GM18519 (cell line): Measurements from ENCODE around the gene CUX1.

Source experiments
- ATAC-seq: cut with Tn5 transposase; IDR thresholded peaks from one replicate; pipeline ENCODE4 v1.9.1; 2021; ENCODE audit warnings: mild to moderate bottlenecking, moderate library complexity; ENCODE audit not compliant: unreplicated experiment, low FRiP score

Gene CUX1

DNA sequence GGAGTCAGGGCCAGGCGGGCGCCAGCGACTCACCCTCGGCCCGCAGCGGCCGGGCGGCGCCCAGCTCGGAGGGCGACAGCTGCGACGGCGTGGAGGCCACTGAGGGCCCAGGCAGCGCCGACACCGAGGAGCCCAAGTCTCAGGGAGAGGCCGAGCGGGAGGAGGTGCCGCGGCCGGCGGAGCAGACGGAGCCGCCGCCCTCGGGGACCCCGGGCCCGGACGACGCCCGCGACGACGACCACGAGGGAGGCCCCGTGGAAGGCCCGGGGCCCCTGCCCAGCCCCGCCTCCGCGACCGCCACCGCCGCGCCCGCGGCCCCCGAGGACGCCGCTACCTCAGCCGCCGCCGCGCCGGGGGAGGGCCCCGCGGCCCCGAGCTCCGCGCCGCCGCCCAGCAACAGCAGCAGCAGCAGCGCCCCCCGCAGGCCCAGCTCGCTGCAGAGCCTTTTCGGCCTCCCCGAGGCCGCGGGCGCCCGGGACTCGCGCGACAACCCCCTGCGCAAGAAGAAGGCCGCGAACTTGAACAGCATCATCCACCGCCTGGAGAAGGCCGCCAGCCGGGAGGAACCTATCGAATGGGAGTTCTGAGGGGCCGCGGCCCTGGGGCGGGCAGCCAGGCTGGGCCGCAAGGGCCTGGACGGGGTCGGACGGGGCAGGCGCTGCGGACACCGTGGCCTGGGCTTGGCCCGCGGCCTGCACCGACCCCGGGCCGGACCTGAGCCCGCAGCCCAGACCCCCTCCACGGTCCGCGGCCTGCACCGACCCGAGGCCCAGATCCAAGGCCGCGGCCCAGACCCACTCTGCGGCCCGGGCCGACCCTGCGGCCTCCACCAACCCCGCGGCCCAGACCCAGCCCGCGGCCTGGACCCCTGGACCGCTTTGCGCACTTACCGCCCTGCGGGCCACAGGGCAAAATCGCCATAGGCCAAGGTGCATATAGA is 431.3 kb downstream of the CUX1 start:
- ATAC-seq: no peak

DNA sequence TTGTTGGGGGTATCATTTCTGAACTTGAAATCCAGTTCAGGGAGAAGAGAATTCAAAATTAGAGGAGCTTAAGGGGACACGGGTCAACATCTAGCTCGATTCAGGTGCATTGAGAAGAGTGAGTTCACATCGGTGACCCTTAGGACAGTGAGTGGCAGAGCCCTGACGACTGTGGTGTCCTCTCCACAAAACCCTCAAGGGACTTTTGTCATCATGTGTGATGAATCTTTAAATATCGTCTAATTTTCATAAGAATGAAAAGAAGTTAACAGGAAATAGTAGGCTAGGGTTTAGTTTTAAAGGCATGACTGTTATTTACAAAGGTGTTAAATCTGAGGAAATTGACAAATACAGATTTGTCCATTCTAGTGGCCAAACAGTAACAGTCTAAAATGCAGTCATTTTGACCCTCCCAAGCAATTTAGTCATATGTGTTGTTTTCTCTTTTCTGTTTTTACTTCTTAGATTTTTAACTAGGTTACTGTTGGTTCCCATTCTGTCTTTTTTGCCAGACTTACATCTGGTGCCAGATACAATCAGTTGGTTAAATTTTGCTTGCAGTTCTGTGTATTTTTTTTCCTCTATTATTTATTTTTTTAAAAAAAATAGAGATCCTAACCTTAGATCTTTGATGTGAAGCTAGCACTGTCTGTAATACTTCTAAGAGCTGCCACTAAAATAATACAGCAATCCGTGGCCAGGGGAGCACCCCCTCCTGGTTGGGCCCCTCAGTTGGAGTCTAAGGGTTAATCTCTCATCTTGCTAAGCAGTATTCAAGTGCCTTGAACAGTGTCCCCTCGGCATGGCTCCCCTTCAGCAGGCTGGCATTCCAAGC is 434.3 kb downstream of the CUX1 start:
- no peak for ATAC-seq

DNA sequence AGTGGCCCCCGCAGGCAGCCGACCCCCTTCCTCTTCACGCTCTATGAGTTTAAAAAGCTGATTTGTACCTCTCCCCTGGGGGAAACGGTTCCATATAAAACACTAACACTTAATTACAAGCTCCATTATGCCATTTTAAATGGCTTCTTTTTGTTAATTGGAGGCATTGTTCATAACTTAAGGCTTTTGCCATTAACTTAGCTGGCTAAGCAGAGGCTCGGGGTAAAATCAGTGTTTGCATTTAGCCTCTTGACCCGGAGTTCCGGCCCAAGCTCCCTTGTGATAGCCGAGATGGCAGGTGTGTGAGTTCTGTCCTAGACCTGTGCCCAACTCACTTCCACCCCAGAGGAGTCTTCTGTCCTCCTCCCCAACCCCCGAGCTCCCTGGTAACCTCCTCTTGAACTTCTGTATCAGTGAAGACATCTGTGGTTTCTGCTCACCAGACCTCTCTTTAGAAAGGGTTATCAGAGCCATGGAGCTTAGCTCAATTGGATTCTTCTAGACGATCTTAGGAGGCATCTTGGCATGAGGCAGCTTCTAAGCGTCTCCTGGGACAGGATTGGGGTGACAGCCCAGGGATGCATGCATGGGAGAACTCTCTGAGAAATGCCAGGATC is 435.0 kb downstream of the CUX1 start:
- no peak for ATAC-seq

DNA sequence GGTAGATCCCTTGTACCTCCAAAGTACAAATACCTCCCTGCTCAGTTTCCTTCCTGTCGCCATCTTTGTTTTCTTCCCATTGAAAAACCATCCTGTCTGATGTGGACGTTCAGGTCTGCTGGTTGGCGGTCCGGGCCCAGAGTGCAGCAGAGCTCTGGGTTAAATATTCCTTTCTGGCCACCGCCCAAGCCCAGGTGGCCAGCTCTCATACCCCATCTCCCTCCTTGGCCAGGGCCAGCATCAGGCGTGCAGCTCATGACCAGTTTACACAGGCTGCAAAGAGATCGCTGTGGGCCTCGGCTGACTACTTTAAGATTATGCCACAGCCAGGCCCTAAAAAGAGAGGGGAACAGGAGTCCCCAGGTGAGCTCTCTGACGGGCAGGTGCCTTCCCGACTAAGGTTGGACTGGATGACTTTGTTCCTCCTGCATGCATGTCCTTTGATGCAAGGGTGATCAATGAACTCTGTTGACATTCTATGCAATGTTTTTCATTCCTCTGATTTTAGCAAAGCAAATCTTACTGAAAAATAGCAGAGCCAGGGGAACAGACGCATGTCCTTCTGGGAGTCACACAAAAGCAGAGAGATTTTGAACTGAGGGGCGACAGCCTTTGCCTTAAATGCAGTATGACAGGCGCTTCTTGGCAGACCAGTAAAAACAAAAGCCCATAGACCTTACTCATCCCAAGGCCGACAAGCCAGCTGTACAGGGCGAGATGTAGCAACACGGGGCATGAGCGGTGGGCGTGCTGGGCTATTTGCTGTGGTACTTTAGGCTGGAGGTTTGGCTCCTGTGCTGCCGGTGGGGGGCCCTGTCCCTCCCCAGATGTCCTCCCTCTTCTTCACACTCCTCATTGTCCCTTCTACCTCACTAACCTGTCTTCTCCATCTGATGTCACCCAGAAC is 435.9 kb downstream of the CUX1 start:
- no peak for ATAC-seq

DNA sequence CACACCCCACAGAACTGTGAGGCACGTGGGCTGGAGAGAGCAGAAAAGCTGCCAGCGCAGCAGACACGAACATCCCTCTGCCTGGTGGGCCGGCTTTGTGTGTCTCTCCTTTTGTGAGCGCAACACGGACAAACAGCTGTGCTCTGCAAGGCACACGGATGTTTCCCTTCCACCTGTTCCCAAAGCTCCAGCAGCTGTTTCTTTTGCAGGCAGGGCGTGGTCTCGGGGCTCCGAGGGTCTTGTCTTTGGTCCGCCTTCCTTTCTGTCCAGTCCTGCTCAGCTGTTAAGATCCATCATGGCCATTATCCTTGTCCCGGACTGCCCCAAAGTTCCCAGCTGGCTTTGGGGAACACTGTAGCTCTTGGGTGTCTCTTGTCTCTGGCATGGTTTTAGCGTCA is 436.5 kb downstream of the CUX1 start:
- ATAC-seq: no peak

DNA sequence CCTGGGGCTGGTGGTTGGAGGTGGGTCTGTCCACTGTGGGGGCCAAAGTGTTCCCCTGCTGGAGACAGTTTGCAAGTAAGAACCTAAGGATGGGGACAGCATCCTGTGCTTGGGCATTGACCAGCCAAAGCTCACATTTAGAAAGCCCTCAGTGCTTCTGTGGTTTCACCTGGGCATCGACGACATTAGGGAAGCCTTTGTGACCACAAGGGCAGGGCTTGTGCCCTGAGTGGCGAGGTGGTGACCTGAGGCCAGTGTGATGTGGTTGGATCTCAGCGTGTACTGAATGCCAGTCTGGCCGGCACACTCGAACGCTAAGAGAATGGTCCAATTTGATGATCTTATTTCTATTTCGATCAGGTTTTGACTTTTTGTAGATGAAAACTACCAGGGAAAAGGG is 437.1 kb downstream of the CUX1 start:
- no peak for ATAC-seq

DNA sequence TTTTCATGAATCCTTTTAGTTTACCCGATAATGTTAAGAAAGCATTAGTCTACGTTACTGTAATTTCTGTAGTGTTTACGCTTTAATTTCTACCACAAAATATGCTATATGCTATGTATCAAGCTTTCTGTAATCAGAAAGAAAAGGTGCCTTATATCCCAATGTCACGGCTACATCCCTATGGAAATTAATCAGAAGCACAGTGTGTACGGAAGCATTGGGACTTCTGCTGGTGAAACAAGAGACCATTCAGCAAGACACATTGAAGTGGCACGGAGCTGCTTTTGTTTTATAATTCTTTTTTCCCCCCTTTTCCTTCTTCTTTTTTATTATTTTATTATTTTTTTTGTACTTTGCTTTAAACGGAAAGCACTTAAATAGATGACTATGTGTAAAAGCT is 438.1 kb downstream of the CUX1 start:
- ATAC-seq: no peak

DNA sequence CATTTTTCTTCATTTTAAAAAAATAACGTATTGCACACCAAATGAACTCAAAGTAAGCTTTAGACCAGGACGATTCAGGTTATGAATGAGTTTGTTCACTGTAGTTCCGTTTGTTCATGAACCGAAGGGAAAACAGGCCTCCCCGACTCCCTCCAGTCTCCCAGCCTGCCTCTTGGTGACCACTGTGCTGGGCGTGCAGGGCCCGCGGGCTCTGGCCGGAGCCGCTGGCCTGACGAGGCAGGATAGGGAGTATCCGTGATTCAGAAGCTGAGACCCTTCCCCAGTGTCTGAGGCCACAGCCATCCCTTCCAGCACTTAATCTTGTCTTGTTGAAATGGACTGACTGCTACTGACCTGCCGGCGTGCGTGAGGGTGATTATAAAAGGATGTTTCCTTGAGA is 438.5 kb downstream of the CUX1 start:
- ATAC-seq: no peak

DNA sequence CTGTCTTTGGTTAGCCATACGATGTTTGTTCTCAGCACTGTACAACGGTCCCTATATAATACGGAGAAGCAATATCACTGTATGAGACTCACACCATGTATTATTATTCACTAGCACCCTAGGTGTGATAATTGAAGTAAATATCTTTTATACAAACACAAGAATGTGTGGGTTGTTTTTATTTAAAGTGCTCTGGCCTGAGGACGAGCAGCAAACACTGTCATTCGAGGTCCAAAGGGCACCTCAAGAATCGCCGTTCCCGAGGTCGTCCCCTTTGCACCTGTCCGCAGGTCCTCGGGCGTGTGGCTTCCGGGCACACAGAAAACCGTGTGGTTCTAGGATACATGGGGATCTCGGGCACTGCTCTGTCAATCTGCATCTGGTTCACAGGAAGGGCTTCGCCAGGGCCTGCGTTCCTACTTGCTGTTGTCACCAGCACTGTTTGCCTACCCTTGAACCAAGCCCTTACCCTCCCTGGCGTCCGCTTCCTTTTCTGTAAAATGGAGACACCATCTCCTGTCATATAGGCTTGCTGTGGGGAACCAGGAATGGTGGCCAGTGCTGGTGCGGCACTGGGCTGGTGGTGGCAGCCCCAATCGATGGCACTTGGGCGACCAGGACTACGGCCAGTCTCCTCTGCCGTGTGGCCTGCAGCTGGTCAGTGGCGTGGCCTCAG is 440.8 kb downstream of the CUX1 start:
- ATAC-seq: no peak

DNA sequence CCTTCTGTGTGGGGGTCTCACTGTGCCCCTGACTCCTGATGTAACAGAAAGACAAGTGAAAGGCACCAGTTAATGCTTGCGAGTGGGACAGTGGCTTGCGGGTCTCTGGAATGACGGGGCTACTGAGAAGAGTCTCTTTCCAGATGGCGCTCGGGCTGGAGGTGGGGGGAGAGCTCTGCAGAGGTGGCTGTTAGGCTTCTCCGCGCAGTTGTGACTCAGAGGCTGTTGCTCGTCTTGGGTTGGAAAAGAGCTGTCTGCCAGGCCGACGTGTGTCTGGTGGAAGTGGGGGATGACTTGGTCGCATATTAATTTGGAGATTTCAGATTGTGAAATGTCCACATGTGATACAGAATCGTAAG is 441.3 kb downstream of the CUX1 start:
- ATAC-seq: no peak

DNA sequence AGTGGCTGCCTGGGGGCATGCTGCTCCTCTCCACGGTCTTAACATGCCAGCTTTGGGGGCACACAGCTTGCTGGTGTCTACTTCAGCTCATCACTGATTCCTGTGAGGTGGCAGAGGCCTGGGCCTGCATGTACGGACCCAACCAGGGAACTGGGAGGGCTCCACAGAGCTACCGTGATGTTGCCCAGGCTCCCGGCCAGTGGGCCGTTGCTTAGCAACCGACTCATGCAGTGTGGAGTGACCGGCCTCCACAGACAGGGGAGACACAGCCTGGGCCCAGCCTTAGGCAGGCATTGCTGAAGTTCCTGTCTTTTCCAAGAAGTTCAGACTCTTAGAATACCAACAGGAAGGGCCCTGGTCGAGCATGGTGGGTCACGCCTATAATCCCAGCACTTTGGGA is 443.4 kb downstream of the CUX1 start:
- no peak for ATAC-seq

DNA sequence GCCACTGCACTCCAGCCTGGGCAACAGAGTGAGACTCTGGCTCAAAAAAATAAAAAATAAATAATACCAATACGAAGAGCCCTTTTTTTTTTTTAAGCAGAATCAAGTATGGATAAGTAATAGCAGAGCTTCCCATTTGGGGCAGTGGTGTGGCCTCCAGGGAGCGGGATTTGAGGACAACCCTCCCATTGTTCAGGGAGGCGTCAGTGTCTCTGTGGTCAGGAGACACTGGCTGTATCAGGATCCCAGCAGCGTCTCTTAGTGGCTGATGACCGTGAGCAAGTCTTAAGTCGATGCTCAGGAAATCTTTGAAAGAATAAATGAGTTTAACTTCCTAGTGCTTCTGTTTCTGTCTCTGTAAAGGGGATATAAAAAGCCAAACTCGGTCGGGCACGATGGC is 444.0 kb downstream of the CUX1 start:
- no peak for ATAC-seq

DNA sequence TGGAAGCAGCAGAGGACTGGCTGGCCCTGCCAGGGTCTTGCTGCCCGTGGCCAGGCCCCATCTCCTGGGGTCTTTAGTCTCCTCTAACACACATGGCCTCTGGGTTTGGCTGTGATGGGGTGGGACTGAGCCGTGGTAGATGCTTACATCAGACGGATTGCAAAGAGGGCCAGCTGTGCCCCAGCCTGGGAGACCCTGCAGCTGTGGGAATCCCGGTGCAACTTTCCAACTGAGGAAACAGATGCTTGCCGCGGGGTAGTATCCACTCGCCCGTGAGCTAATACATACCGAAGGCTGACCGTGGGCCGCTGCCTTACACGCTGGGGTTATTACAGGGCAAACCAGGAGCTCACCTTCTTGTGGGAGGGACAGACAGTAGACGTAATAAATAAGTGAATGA is 445.1 kb downstream of the CUX1 start:
- ATAC-seq: no peak

DNA sequence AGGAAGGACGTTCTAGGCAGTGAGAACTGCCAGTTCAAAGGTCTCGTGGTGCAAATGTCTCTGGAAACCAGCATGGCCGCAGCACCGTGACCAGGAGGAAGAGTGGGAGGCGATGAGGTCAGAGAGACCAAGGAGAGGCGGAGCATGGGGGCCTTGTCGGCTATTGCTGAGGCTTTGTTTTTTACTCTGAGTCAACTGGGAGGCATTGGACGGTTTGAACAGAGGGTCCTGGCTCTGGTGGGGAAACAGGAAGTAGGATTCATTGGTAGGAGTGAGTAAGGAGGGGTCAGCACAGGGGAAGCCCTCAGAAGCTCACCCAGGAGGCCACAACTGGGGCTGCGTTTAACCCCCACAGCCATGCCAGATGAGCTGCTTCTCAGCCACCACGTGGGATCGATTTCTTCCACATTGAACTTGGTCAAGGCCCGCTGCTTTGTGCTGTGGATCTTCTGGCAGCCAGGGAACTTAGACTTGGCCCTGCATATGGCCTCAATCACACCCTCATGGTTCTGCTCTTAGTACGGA is 447.0 kb downstream of the CUX1 start:
- no peak for ATAC-seq

DNA sequence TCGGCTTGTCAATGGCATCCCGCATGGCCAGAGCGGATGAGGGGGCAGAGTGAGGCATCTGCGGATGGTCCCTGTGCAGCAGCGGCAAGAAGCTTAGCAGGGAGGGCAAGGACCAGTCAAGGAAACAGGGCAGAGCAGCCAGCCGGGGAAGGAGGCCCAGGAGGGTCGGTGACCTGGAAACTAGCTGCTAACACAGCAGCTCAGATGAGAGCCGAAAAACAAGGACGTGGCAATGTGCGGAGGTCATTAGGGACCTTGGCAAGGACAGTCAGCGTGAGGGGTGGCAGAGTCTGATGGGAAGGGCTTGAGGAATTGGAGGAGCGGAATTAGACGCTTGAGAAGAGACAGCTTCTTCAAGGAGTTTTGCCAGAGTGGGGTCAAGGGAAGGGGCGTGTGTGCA is 449.1 kb downstream of the CUX1 start:
- no peak for ATAC-seq

DNA sequence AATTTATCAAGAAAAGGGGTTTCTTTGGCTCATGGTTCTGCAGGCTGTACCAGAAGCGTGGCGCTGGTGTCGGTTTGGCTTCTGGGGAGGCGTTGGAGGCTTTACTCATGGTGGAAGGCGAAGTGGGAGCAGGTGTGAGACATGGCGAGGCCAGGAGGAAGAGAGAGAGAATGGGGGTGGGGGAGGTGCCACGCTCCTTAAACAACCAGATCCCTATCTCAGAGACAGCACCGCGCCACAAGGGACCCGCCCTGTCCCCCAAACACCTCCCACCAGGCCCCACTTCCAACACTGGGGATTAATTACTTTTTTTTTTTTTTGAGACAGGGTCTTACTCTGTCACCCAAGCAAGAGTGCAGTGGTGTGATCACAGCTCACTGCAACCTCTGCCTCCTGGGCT is 451.2 kb downstream of the CUX1 start:
- ATAC-seq: no peak

DNA sequence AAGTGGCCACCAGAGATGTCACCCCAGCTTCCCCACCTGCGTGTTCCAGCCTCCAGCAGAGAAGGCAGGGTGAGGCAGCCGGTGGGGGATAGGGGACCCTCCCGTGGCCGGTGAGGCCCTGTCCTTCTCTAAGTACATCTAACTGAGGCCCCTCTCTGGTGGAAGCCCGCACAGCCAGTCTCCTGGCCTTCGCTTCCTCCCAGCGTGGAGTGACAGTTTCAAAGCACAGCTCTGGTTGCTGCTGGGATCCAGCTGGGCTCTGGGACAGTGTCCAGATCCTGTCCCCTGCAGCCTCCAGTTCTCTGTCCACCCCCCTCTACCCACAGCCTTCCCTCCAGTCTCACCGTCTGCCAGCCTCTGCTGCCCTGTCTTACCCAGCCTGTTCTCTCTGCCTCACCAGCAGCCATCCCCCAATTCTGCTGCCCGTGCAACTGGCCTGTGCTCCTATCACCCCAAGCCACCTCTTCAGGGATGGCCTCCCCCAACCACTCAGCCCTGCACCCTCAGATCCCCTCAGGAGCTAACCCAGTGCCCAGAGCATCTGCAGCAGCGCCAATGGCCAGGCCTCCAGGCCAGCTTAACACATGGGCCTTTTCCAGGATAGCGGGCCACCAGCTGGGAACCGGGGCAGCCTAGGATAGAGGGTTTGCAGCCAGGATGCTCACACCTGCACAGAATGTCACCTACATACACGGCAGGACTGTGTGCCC is 452.9 kb downstream of the CUX1 start:
- ATAC-seq: no peak

DNA sequence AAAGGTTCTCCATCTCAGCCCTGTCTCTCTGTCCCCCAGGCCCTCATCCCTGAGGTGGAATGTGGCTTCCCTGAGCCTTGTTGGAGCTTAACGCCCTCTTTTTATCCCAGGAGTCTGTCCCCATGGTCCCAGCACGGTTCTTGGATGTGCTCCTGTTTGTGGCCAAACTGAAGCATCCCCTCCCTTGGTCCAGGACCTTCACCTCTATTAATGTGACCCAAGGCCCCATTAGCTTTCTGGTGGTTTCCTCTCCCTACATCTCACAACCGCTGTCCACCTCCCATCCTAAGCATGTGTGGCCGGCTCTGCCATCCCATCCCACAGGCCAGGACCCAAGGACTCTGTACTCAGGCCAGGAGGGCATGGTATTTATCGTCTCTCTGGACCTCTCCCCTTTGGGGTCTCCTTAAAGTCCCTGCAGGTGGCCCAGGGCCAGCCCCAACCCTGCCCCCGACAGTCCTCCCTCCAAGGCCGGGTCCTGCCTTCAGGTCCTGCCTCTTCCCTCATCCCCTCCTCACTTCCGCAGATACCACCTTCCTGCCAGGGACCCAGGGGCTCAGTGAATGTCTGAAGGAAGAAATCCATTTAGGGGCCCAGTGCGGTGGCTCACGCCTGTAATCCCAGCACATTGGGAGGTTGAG is 453.9 kb downstream of the CUX1 start:
- ATAC-seq: no peak
